ENCODE data around the gene ZNF281.
"Not testable (repeated sequence)": the region's sequence is repeated elsewhere in the genome, so short reads cannot be mapped to it uniquely, and the experiment has no call there.

The ZNF281 gene

DNA sequence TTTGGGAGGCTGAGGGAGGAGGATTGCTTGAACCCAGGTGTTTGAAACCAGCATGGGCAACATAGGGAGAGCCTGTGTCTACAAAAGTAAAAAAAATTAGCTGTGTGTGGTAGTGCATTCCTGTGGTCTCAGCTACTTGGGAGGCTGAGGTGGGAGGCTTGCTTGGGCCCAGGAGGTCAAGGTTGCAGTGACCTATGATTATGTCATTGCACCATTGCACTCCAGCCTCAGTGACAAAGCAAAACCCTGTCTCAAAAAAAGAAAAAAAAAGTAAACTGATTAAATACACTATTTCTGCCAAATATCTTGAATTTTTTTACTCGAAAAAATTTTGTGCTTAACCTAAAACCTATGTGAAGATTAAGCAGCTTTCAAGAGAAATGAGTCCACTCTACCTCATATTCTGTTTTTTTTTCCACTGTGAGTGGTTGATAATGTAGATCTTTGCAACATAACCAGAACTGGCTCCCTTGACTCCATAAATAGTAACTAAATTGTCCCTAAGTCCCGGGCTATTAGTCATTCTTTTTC lies 19.4 kb upstream of the ZNF281 start:
- DNase-seq = no peak

DNA sequence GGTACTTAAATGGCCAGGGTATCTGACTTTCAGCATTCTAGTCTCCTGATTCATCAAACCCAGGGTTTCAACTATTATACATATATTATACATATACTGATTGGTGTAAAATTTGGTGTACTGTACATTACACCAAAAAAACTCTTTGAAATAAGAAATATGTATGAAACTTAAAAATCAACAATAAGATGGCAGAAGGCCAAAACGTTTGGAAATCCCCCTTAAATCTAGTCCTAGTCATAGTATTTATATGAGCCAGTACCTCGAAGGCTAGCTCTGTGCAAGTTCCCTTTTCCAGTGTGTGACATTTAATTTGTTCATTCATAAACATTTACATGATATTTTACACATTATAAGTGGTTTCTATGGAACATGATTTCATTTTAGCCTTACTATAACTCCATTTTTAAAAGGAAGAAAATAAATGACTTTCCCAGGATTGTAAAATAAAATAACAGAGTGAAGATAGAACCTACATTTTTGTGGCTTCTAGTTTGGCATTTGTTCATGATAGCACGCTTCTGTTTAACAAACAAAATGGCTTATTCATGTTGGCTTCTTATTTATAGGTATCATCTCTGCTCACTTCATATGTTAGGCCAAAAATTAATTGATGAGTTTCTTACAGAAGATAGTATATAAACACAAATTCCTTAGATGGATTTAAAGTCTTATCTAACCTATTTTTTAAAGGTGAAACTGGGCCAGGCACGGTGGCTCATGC lies 18.8 kb upstream of the ZNF281 start:
- DNase-seq = no peak

DNA sequence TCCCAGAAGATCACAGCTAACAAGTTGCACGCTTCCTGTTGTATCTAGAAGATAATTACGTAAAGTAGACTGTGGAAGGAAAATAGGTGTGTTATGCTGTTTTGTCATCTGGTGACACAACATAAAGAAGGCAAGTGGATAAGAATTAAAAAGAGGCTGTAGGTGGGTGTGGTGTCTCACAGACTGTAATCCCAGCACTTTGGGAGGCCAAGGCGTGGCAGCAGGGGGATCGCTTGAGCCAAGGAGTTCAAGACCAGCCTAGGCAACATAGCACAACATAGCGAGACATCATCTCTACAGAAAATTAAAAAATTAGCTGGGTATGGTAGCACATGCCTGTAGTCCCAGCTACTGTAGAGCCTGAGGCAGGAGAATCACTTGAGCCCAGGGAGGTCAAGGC lies 17.9 kb upstream of the ZNF281 start:
- DNase-seq = no peak

DNA sequence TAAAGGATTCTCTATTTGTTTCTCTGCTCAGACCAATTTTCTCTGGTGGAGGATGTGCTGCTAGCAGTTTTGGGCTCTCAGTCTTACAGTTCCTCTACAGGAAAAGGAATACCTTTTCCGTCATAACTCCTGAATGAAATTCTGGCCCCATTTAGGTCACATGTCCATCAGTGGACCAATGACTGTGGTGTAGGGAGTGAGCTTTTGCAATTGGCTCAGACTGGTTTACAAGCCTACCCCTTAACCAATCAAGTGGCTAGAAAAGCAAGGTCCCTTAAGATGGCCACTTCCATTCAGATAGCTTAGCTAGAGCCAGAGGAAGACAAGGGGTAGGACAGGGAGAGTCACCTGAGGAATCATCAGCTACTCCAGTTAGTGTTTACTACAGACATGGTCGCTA lies 16.4 kb upstream of the ZNF281 start:
- DNase-seq = no peak

DNA sequence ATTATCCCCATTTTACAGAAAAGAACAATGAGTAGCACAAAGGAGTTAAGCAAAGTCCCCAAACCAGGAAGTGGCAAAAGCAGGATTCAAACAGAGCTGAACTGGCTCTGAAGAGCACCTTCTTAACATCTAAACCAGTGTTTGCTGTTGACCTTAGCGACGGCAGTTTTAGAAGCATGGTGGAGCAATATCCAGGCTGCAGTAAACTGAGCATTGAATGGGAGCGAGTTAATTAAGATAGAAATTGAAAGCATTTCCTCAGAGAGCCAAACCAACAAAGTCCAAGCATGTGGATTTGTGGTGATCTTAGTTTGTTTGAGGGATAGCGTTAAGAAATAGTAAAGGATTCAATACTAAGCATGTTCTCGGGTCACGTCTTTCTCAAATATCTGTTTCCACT lies 13.4 kb upstream of the ZNF281 start:
- no peak for DNase-seq

DNA sequence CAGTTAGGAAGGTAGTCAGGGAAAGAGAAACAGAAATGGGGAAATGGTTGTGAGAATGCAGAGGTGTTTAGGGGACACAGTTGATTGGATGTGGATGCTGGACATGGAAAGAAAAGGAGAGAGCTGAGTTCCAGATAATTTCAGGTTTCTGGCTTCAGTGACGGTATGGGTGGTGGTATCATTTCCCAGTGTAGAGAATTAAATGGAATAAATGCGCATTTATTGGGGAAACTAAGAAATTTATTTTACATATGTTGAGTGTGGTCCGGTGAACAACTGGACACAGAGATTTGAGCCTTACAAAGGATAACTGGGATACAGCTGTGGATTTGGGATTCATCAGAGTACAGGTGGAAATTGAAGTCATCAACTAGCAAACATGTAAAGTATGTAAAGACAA lies 12.4 kb upstream of the ZNF281 start:
- DNase-seq = no peak

DNA sequence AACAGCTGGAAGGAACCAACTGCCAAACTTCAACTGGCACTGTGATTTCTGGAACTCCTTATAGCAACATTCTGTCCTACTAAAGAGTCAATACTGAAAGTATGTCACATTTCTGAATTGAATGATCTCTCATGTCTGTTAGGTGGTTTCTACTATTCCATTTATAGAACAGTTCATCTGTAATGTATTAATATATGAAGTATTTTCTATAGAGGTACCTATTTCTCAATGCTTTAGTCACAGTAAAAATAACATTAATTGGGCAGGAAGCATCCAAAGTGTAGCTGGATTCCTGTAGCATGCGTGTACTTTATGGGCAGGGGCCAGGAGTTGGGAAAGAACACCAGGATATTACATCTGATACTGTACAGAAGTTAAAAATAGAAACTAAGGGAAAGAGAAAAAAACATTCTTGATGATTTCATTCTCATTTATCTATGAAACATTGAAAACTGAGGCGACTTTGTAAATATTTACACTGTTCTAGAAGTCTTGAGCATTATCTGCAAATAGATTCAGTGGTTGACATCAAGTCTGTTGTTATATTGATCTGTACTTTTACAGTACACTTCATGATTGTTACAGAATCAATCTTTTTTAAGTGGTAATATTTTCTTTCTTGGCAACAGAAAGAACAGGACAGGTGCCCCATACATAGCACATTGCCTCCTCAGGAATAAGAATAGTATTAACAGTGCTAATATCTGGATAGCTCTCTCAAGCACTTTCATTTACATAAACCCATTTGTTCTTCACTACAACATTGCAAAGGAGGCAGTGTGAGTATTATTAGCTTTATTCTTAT lies 6.2 kb upstream of the ZNF281 start:
- DNase-seq = no peak

DNA sequence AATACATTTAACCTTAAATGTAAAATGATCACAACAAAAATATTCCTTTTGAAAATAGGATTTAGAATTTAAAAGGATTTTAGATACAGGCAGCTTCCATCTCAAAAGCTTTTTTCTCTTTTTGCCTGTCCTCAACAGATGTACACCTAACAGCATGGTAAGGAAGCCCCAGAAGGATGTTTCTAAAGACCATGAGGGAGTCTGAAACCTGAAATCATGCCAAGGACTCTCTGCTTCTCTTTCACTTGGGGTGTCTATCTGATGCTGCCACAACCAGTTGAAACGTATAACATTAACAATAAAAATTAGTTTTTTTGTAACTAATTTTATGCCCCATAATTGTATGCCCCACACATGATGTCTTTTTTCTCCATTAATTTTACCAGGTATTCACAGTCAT lies 5.4 kb upstream of the ZNF281 start:
- DNase-seq = no peak

DNA sequence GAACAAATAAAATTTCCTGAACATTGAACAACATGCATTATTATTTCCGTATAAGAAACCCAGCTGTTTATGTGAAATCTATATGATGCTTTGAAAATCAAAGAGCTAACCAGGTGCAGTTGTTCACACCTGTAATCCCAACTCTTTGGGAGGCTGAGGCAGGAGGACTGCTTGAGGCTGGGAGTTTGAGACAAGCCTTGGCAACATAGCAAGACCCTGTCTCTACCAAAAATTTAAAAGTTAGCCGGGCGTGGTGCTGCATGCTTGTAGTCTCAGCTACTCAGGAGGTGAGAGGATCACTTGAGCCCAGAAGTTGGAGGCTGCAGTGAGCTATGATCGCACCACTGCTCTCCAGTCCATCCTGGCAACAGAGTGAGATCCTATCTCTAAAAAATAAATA lies 4.8 kb upstream of the ZNF281 start:
- DNase-seq = no peak

DNA sequence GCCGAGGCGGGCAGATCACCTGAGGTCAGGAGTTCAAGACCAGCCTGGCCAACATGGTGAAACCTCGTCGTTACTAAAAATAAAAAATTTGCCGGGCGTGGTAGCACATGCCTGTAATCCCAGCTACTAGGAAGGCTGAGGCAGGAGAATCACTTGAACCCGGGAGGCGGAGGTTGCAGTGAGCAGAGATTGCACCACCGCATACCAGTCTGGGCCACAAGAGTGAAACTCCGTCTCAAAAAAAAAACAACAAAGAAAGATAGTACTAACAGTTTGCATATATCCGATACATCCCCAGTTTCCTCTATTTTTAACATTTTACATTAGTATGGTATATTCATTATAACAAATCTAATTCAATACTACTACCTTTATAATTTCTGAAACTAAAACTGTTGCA lies 3.9 kb upstream of the ZNF281 start:
- DNase-seq = not testable (repeated sequence)

DNA sequence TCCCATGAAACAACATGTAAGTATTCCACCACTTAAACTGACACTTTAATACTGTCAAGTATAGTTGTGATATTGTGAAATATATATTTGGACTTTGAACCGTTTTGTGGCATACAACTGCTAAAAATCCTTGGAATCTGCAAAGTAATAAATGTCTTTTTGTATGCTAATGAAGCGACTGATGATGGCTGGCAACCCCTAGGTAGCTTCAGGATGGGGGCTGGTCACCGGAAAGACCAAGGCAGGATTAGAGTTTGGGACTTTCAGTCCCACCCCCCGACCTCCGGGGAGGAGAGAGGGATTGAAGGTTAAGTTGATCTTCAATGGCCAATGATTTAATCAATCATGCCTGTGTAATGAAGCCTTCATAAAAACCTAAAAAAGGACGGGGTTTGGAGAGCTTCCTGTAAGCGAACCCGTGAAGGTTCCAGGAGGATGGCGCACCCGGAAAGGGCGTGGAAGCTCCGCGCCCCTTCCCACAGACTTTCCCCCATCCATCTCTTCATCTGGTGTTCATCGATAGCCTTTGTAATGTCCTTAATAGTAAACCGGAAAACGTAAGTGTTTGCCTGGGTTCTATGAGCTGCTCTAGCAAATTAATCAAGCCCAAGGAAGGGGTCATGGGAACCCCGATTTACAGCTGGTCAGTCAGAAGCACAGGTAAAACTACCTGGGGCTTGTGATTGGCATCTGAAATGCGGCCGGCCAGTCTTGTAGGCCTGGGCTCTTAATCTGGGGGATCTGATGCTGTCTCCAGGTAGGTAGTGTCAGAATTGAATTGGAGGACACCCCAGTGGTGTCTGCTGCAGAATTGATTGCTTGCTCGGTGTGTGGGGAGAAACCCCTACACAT lies 1.8 kb upstream of the ZNF281 start:
- no peak for DNase-seq

DNA sequence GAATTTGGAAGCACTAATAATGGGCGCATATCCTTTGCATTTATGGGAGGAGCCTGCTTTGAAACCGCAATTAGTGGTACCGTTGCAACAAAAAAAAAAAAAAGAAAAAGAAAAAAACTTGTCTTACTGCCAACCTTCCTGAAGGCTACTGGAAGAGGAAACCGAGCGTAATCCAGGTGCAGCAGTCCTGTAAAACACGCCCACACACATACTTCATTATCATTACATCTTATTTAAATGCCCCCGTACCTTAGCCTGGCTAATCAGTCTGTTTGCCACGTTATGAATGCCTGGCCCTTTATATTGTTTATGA lies 686 bp upstream of the ZNF281 start:
- peak; percentile 93 for DNase-seq

DNA sequence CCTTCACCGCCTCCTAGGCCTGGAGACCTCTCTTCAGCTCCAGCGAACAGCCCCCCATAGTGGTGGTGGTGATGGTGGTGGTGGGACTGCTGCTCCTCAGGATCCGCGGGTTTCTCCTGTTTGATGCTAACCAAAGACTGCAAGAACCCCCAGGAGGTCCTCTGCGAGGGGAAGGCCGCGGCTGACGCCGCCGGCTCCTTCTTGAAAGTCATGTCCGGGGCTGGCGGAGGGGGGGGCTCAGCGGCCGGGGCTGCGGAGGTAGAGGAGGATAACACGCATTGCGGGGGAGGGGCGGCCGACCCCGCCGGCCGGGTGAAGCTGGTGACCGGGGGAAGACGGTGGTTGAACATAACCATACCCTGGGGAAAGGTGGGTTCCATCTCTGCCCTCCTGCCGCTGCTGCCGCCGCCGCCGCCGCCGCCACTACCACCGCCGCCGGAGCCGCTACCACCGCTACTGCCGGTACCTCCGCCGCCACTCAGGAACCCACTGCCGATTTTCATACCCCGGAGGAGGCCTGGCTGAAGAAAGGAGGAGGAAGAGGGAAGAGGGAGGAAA lies 554 bp downstream of the ZNF281 start:
- no peak for DNase-seq

DNA sequence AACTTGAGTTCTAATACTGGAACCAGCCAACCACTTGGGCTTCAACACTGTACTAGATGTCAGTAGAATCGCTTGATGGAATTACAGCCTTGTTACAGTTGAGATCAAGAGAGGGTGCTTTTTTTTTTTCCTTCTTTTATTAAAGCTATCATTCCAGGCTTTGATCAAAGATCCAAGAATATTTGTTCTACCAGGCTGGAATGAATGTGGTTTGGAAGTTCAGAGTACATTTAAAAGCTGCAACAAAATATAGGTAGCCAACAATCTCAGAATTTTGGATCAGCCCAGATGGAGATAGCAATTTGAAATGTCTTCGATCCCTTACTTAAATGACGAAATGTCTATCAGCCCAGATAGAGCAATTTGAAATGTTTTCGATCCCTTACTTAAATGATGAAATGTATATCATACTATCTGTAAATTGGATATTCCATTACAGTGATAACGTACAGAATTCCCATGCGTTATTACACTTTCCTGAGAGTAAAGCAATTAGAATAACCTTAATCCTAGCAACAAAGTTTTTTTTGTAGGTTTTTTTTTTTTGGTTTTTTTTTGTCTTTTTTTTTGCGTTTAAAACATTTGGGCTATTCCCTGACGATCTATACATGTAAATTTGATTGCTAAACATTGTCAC lies 3.6 kb downstream of the ZNF281 start:
- no peak for DNase-seq

DNA sequence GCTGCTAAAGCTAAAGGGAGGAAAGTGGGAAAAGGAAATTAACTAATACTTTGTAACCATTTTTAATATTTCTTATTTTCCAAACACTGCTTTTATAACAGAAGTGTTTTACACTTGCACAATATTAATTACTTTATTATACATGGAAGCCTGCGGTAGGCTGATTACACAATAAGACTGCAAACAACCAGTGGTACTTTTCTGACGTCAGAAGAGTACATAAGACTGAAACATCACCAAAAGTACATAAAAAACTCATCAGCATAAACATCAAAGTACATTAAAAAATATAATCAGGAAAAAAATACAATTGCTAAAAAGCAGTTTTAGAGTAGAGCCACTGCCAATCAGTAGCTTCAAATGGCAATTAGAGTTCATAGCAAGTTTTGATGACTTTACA lies 4.6 kb downstream of the ZNF281 start:
- DNase-seq = no peak

DNA sequence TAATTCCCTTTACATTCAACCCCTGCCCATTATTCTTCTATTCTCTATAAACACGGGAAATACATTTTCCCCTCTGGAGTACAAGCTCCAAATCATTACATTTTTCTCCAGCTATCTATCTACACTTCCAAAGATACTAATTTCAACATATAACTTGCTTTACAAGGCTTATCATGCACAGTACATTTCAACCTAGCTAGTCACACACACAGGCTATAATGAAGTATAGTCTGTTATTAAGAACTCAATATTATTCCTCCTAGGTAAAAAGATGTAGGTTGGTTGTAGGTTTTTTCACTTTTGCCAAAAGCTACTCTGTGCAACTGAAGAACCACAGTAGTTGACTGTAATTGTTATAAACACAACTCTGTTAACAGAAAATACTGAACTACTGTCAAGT lies 8.1 kb downstream of the ZNF281 start:
- no peak for DNase-seq

DNA sequence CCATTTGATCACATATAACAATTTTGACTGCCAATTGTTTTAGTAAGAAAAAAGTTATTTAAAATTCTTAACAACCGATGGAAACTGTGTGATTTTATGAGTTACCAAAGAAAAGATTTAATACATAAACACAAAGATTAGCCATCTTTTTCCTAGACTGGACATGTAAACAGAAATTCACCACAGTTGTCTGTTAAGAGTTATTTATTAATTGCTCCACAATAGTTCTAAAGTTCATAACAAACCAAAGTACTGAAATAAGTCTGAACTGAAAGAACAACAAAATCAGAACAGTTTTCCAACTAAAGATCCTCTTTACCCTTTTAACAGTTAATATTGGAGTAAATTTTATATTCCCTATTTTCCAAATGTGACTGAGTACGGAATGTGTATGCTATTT lies 8.6 kb downstream of the ZNF281 start:
- no peak for DNase-seq

DNA sequence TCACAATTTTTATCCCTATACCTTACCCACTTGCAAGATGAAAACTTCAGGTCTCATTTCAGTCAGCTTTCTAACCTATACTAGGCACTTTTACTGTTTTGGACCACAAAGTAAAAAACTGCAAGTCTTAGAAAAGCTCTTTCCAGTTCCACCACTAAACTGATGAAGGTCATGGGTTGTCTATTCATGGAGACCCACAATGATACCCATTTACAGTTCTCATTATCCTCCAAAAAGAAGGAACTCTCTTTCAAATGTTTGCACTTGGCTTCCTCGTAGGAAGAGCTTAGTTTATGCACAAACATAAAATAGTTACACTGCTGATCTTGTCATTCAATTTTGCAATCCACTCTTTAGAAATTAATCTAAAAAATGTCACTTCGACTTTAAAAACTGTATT lies 9.3 kb downstream of the ZNF281 start:
- DNase-seq = no peak

DNA sequence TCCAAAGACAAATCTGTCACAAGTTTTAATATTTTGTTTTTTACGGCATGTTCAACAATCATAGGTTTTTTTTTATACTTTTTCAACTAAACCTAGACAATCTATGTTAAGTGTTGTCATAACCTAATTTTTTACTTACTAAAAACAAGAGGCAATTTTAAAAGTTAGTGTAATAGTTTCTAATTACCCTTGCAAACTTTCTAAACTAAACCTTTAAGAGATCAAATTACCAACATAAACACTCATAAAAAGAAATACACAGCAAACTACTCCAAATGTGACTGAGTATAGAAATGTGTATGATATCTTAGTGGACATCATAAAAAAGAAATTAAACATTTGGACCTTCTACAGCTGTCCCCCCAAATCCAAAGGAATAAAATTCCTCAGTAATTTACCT lies 10.0 kb downstream of the ZNF281 start:
- DNase-seq = no peak

DNA sequence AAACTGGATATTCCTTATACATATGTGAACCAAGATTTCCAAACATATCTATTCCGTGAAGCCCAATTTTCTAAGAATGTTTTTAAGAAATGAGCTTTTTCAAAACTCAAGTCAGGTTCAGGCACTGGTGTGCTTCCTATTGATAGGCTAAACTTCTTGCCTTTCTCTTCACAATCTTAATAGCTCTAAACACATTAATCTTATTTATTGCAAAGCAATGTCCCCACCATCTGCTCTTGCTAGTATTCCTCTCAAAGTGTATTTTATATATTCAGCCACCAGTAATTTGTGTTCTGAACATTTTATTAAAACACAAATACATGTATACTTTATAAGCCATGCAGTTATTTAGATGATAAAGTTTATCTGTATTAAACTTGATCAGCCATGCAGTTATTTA lies 11.5 kb downstream of the ZNF281 start:
- DNase-seq = peak; percentile 6

DNA sequence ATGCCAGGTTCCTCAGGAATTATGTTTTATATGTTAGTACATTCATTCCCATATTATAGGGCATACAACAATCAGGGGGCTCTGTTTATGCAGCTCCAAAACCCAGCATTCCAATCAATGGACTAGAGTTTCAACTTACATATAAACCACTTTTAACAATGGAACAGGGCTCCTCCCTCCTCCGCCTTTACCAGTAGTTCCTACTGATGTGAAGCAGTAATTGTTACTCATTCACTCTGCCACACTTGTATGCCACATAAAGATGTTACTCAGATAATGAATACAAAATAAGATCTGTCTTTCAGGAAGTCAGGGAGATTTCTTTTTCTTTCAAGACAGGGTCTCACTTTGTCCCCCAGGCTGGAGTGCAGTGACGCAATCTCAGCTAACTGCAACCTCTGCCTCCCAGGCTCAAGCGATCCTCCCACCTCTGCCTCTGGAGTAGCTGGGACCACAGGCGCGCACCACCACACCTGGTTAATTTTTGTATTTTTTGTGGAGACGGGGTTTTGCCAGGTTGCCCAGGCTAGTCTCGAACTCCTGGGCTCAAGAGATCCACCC lies 17.1 kb downstream of the ZNF281 start:
- DNase-seq = no peak

DNA sequence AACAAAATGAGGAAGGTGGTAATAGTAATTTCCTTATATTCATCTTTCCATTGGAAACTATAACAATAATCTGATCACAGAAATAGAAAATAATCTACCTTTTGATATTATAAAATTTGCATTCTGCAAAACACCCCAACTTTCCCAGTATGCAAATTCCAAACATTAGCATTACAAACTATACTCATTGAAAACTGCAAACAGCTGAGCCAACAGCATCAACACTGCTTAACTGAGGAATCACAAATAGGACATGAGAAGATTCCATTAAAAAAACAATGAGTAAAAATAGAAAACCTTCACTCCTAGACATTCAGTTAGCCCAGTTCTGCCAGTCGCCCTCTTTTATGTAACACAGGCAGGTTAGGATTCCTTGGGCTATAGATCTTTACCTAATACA lies 18.1 kb downstream of the ZNF281 start:
- no peak for DNase-seq

DNA sequence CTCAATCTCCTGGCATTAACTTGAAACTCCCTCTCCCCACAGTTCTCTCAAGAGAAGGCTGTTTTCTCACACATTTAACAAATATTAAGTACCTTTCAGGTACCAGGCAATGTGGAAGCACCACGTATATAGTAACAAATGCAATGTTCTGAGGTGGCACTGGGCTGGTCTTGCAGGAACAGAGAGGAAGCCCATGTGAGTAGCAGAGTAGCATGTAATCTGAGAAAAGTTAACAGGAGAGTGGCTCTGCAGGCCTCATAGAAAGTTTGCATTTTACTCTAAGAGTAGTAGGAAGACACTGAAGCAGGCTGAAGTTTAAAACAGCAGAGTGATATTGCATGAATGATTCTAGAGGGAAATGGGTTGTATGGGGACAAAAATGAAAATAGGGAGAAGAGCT lies 21.0 kb downstream of the ZNF281 start:
- DNase-seq = no peak
